H1 (cell line): ENCODE results near the gene PATL2. TPM values are rescaled to one million over a fixed set of nuclear protein-coding genes. Genes with fewer than 3 reads are reported as not detected.
A peak's percentile ranks its signal among the peaks of the same experiment; 100 is the strongest.

Source experiments
- CTCF ChIA-PET: fragments of 300-600 bp; sonication (Branson Sonifier 250); formaldehyde crosslinking; loops from one replicate; lab custom pipeline; 2021; ENCODE audit not compliant: partially characterized antibody; lab: Charles Lee
- POLR2A ChIA-PET: fragments of 300-600 bp; sonication (Branson Sonifier 250); formaldehyde crosslinking; loops from one replicate; lab custom pipeline; 2021; ENCODE audit warnings: inconsistent platforms; ENCODE audit not compliant: partially characterized antibody; lab: Charles Lee
- DNase-seq, 2 experiments: peaks; one replicate each; pipeline versions ENCODE4 v3.0.0 to v3.0.0-alpha.2; 2010 to 2022; ENCODE audit warnings: low spot score in 2 of 2, low read depth in 1 of 2, mixed read lengths in 1 of 2
- FAIRE-seq: peaks from 2 replicates; lab custom pipeline; 2011; peaks lifted over from hg19 to GRCh38; lab: Jason Lieb, UNC
- H2AFZ ChIP-seq: 2 replicates; pipeline ENCODE4 v1.8.1; 2012; ENCODE audit warnings: low read length, inconsistent platforms
- H2AK5ac ChIP-seq: 2 replicates; pipeline ENCODE4 v1.6.1; 2013; ENCODE audit warnings: low read depth, low read length
- H2BK120ac ChIP-seq: replicated peaks from 2 replicates; pipeline ENCODE3; 2013; ENCODE audit warnings: low read depth, low read length, inconsistent platforms
- H2BK12ac ChIP-seq: 2 replicates; pipeline ENCODE4 v1.6.1; 2013; ENCODE audit warnings: low read depth, low read length
- H2BK15ac ChIP-seq: 2 replicates; pipeline ENCODE4 v1.6.1; 2013; ENCODE audit warnings: low read length
- H2BK20ac ChIP-seq: 2 replicates; pipeline ENCODE4 v1.6.1; 2013; ENCODE audit warnings: low read length
- H2BK5ac ChIP-seq: 2 replicates; pipeline ENCODE4 v1.6.1; 2013; ENCODE audit warnings: low read depth, low read length
- H3K14ac ChIP-seq: 2 replicates; pipeline ENCODE4 v1.6.1; 2013; ENCODE audit warnings: inconsistent platforms; ENCODE audit not compliant: insufficient read length
- H3K18ac ChIP-seq: 2 replicates; pipeline ENCODE4 v1.6.1; 2013; ENCODE audit warnings: low read length; ENCODE audit errors: extremely low read depth
- H3K23ac ChIP-seq: 2 replicates; pipeline ENCODE4 v1.6.1; 2013; ENCODE audit warnings: inconsistent platforms; ENCODE audit not compliant: insufficient read length
- H3K23me2 ChIP-seq: 2 replicates; pipeline ENCODE4 v1.6.1; 2013; ENCODE audit warnings: low read depth, low read length
- H3K27ac ChIP-seq: 2 replicates; pipeline ENCODE4 v1.6.1; 2011; ENCODE audit warnings: low read depth, low read length, inconsistent platforms
- H3K27me3 ChIP-seq, 4 experiments: replicated peaks in 1 of 4; 1 replicate in 1 of 4; 2 replicates in 3 of 4; pipeline versions ENCODE4 v1.6.1 to v1.8.1; 2011 to 2013; ENCODE audit warnings: low read length in 3 of 4, mild to moderate bottlenecking in 3 of 4, inconsistent platforms in 2 of 4, mixed read lengths in 2 of 4, moderate library complexity in 1 of 4; ENCODE audit not compliant: control insufficient read depth in 3 of 4, insufficient read depth in 3 of 4; ENCODE audit errors: extremely low read depth in 1 of 4
- H3K36me3 ChIP-seq, 4 experiments: 2 replicates each; pipeline versions ENCODE4 v1.6.1 to v1.8.1; 2011 to 2013; ENCODE audit warnings: mild to moderate bottlenecking in 4 of 4, low read length in 3 of 4, moderate library complexity in 2 of 4, control low read depth in 1 of 4, inconsistent platforms in 1 of 4; ENCODE audit not compliant: insufficient read depth in 4 of 4, control insufficient read depth in 2 of 4
- H3K4ac ChIP-seq: replicated peaks from 2 replicates; pipeline ENCODE3; 2013; ENCODE audit warnings: low read length, low read depth, mixed read lengths, inconsistent platforms; ENCODE audit not compliant: insufficient read length
- H3K4me1 ChIP-seq, 4 experiments: replicated peaks in 1 of 4; 1 replicate in 1 of 4; 2 replicates in 3 of 4; pipeline versions ENCODE4 v1.6.1 to v1.8.1; 2011 to 2013; ENCODE audit warnings: low read length in 3 of 4, inconsistent platforms in 2 of 4, mixed read lengths in 1 of 4; ENCODE audit not compliant: insufficient read depth in 4 of 4, control insufficient read depth in 3 of 4
- H3K4me2 ChIP-seq, 2 experiments: 2 replicates each; pipeline versions ENCODE4 v1.6.1 to v1.8.1; 2011 to 2013; ENCODE audit warnings: low read depth in 2 of 2, low read length in 2 of 2, control low read depth in 1 of 2, inconsistent platforms in 1 of 2, mild to moderate bottlenecking in 1 of 2; ENCODE audit not compliant: insufficient read depth in 1 of 2
- H3K4me3 ChIP-seq, 4 experiments: fragments of 200-600, 300-600 bp in 1 of 4; sonication (generic), shearing (Covaris generic), sonication (Bioruptor Twin) in 1 of 4; 2 replicates each; pipeline versions ENCODE4 v1.5.1 to v1.8.1; 2011 to 2016; ENCODE audit warnings: low read length in 4 of 4, low read depth in 3 of 4, control low read depth in 2 of 4, inconsistent platforms in 2 of 4, mild to moderate bottlenecking in 2 of 4, mixed read lengths in 1 of 4, moderate library complexity in 1 of 4; ENCODE audit not compliant: insufficient read depth in 2 of 4; ENCODE audit errors: extremely low read depth in 1 of 4
- H3K56ac ChIP-seq: replicated peaks from 2 replicates; pipeline ENCODE3; 2013; ENCODE audit warnings: low read depth, mild to moderate bottlenecking, mixed read lengths, low read length, inconsistent platforms; ENCODE audit not compliant: insufficient read length
- H3K79me1 ChIP-seq: 2 replicates; pipeline ENCODE4 v1.6.1; 2013; ENCODE audit warnings: low read depth, low read length, control low read depth
- H3K79me2 ChIP-seq, 2 experiments: 2 replicates each; pipeline versions ENCODE4 v1.6.1 to v1.8.1; 2012 to 2013; ENCODE audit warnings: low read length in 2 of 2, mild to moderate bottlenecking in 2 of 2, inconsistent platforms in 1 of 2; ENCODE audit not compliant: insufficient read depth in 2 of 2, control insufficient read depth in 1 of 2
- H3K9ac ChIP-seq, 4 experiments: replicated peaks in 1 of 4; 1 replicate in 1 of 4; 2 replicates in 3 of 4; pipeline versions ENCODE4 v1.6.1 to v1.8.1; 2011 to 2013; ENCODE audit warnings: low read depth in 3 of 4, low read length in 3 of 4, control low read depth in 2 of 4, mild to moderate bottlenecking in 2 of 4, moderate library complexity in 2 of 4, inconsistent platforms in 1 of 4; ENCODE audit errors: extremely low read depth in 1 of 4
- H3K9me3 ChIP-seq, 2 experiments: 2 replicates each; pipeline versions ENCODE4 v1.6.1 to v1.8.1; 2012 to 2013; ENCODE audit warnings: mild to moderate bottlenecking in 2 of 2, moderate library complexity in 2 of 2, control low read depth in 1 of 2, inconsistent platforms in 1 of 2, low read depth in 1 of 2, low read length in 1 of 2, mixed read lengths in 1 of 2; ENCODE audit not compliant: insufficient read depth in 2 of 2
- H4K20me1 ChIP-seq, 2 experiments: replicated peaks in 1 of 2; 2 replicates each; pipeline versions ENCODE3 to v1.8.1; 2011 to 2013; ENCODE audit warnings: inconsistent platforms in 2 of 2, low read length in 2 of 2, mild to moderate bottlenecking in 1 of 2; ENCODE audit not compliant: insufficient read depth in 2 of 2, control insufficient read depth in 1 of 2
- H4K5ac ChIP-seq: 2 replicates; pipeline ENCODE4 v1.6.1; 2013; ENCODE audit warnings: low read length, low read depth, mixed read lengths, inconsistent platforms; ENCODE audit not compliant: insufficient read length
- H4K8ac ChIP-seq: 2 replicates; pipeline ENCODE4 v1.8.0; 2013; ENCODE audit warnings: mild to moderate bottlenecking, moderate library complexity, low read length, inconsistent platforms; ENCODE audit not compliant: insufficient read depth; ENCODE audit errors: extremely low read depth
- H4K91ac ChIP-seq: replicated peaks from 2 replicates; pipeline ENCODE3; 2013; ENCODE audit warnings: low read length, mixed read lengths, inconsistent platforms; ENCODE audit not compliant: insufficient read length
- TAF7 ChIP-seq: optimal IDR thresholded peaks from 2 replicates; pipeline ENCODE3; 2011; ENCODE audit warnings: low read depth, mild to moderate bottlenecking, inconsistent platforms, low read length, moderate library complexity, borderline replicate concordance
- USF2 ChIP-seq: IDR thresholded peaks from 2 replicates; pipeline ENCODE4 v1.6.1; 2011; ENCODE audit warnings: low read length, improper control_type of control experiment
- YY1 ChIP-seq: IDR thresholded peaks from 2 replicates; pipeline ENCODE4 v1.6.1; 2011; ENCODE audit warnings: low read depth, mild to moderate bottlenecking, low read length
- WGBS, 2 experiments: shearing (Covaris generic) in 1 of 2; methylation state at CpG; one replicate each; pipeline versions ENCODE4 v1.1.6 to v1.1.7; 2013 to 2015; ENCODE audit warnings: low lambda C conversion rate in 2 of 2, mixed read lengths in 2 of 2, inconsistent platforms in 1 of 2, low coverage in 1 of 2, missing lambda C conversion rate in 1 of 2; ENCODE audit not compliant: insufficient replicate concordance in 2 of 2, insufficient coverage in 1 of 2, insufficient read length in 1 of 2; ENCODE audit errors: extremely low coverage in 1 of 2, missing lambda C conversion rate in 1 of 2; 5-methylcytosine and 5-hydroxymethylcytosine counted together
- polyA plus RNA-seq, 7 experiments: library from polyadenylated mRNA; depleted of rRNA in 3 of 7; stranded (reverse) in 5 of 7; unstranded in 2 of 7; fragments of >200 nt in 5 of 7; fragments of 200-250 nt in 2 of 7; gene quantifications; 1 replicate in 5 of 7; 2 replicates in 1 of 7; 4 replicates in 1 of 7; pipeline versions ENCODE4 v1.2.1 to v1.2.3, GENCODE V29; 2011 to 2013; ENCODE audit warnings: missing spikeins in 2 of 7, mixed read lengths in 2 of 7
- total RNA-seq: library from RNA; stranded (reverse); fragmentation: NEBNext Ultra II Directional; extraction: Animal tissue kit (Norgen Biotek cat#: 25700); gene quantifications from 2 replicates; pipeline ENCODE4 v1.2.1, GENCODE V29; 2021

The PATL2 gene
- total and polyA plus RNA-seq, 2 of the 8 experiments (the other 6 are each of a cell fraction or from before 2014, with no cell fraction given) = 0.65 to 1.3 TPM

GRCh38 chr15:44736181-44736765 is 25.1 kb upstream of the PATL2 start, which contains the start of gene TRIM69:
TRIM69 (plus strand) TSS chr15:44736528; CDS start chr15:44736705, 177 bp downstream.
- DNase-seq = no peak
- Histone ChIP-seq H2BK15ac (no peak within 1 kb of the TSS), H2BK120ac (no peak within 1 kb of the TSS), H4K8ac (no peak within 1 kb of the TSS; the same call in 1 of the 2 replicates), H3K56ac (no peak within 1 kb of the TSS), H3K36me3 (no peaks in the 10 kb centered on the region), H3K27me3 (no peaks in the 10 kb centered on the region), H3K27ac (no peak within 1 kb of the TSS), H3K23ac (no peak within 1 kb of the TSS), H3K4ac (no peak within 1 kb of the TSS), H2AK5ac (no peak within 1 kb of the TSS), H4K20me1 (no peaks in the 10 kb centered on the region), H2BK12ac (no peak within 1 kb of the TSS), H3K79me2 (no peaks in the 10 kb centered on the region), H3K4me2 (no peak within 1 kb of the TSS), H2AFZ (peak within 1 kb of the TSS; percentile 70), H2BK5ac (no peak within 1 kb of the TSS), H2BK20ac (no peak within 1 kb of the TSS), H4K5ac (no peak within 1 kb of the TSS), H3K18ac (no peak within 1 kb of the TSS), H3K23me2 (no peaks in the 10 kb centered on the region), H3K79me1 (no peaks in the 10 kb centered on the region), H4K91ac (no peak within 1 kb of the TSS), H3K4me3 (no peak within 1 kb of the TSS), H3K9ac (no peak within 1 kb of the TSS), H3K9me3 (peaks cover 0 to 6% of the 10 kb centered on the region in 2 experiments; a peak in 1 of 4 replicates), H3K4me1 (no peaks in the 10 kb centered on the region), H3K14ac (no peak within 1 kb of the TSS)
- FAIRE-seq = no peak
- ChIA-PET CTCF (interaction anchor here (0.6 to 5.0 kb wide), 18 partner anchors 10 to 158 kb away, joined by 3 to 87 read pairs (median 4); partner anchors contain the start of genes B2M, PATL2 and SPG11), POLR2A (interaction anchor here (0.6 to 3.1 kb wide), 4 partner anchors 10 to 73 kb away, joined by 3 to 17 read pairs (median 6); partner anchors contain the start of genes B2M, PATL2 and SPG11)
- TF ChIP-seq TAF7 (no peak), USF2 (no peak), YY1 (no peak)
- WGBS, 2 experiments = 86% methylated on average over 3 of the region's 3 CpGs; no CpG with 5 or more reads in 1 of the 2 experiments
